ENCODE results near the gene RNF141.

RNF141 gene

GRCh38 chr11:10485646-10486045 lies 55.3 kb downstream of the RNF141 start:
- no peak overlapping the region for H3K4me3 ChIP-seq (ENCODE audit: low read depth, low read length)
- TF ChIP-seq CTCF (IDR thresholded peaks at IDR 0.05; ENCODE audit: insufficient read depth, low read depth, low read length, missing control alignments) = no peak
- DNase-seq (ENCODE audit: low read depth) = no peak

GRCh38 chr11:10484461-10485180 lies 56.4 kb downstream of the RNF141 start:
- TF ChIP-seq CTCF (IDR thresholded peaks at IDR 0.05; ENCODE audit: insufficient read depth, low read depth, low read length, missing control alignments) = no peak
- H3K4me3 ChIP-seq (ENCODE audit: low read depth, low read length) = no peak overlapping the region
- no peak for DNase-seq (ENCODE audit: low read depth)

- no peak for DNase-seq (ENCODE audit: low read depth)
- no peak for TF ChIP-seq CTCF (IDR thresholded peaks at IDR 0.05; ENCODE audit: insufficient read depth, low read depth, low read length, missing control alignments)
- no peak overlapping the region for H3K4me3 ChIP-seq (ENCODE audit: low read depth, low read length)
These were observed 57.4 kb downstream of the RNF141 start for GRCh38 chr11:10483584-10483983.

GRCh38 chr11:10483174-10483573 lies 57.8 kb downstream of the RNF141 start:
- no peak for TF ChIP-seq CTCF (IDR thresholded peaks at IDR 0.05; ENCODE audit: insufficient read depth, low read depth, low read length, missing control alignments)

GRCh38 chr11:10481560-10482349 lies 59.2 kb downstream of the RNF141 start:
- TF ChIP-seq CTCF (IDR thresholded peaks at IDR 0.05; ENCODE audit: insufficient read depth, low read depth, low read length, missing control alignments) = no peak
- DNase-seq (ENCODE audit: low read depth) = no peak
- no peak overlapping the region for H3K4me3 ChIP-seq (ENCODE audit: low read depth, low read length)

More at GRCh38 chr11:10483174-10483573, 57.8 kb downstream of the RNF141 start:
- H3K4me3 ChIP-seq (ENCODE audit: low read depth, low read length) = no peak overlapping the region
- no peak for DNase-seq (ENCODE audit: low read depth)

- no peak for TF ChIP-seq CTCF (IDR thresholded peaks at IDR 0.05; ENCODE audit: insufficient read depth, low read depth, low read length, missing control alignments)
- no peak overlapping the region for H3K4me3 ChIP-seq (ENCODE audit: low read depth, low read length)
- no peak for DNase-seq (ENCODE audit: low read depth)
These were observed 60.2 kb downstream of the RNF141 start for GRCh38 chr11:10480760-10481159.

All from GM12865 (cell line).